HG02884 (cell line): ENCODE data around the gene DBI.
"Not testable (repeated sequence)": the region's sequence is repeated elsewhere in the genome, so short reads cannot be mapped to it uniquely, and the experiment has no call there.

Source experiments
- ATAC-seq: cut with Tn5 transposase; IDR thresholded peaks from one replicate; pipeline ENCODE4 v1.9.1; 2021; ENCODE audit warnings: mild to moderate bottlenecking, moderate library complexity; ENCODE audit not compliant: unreplicated experiment

The DBI gene

DNA sequence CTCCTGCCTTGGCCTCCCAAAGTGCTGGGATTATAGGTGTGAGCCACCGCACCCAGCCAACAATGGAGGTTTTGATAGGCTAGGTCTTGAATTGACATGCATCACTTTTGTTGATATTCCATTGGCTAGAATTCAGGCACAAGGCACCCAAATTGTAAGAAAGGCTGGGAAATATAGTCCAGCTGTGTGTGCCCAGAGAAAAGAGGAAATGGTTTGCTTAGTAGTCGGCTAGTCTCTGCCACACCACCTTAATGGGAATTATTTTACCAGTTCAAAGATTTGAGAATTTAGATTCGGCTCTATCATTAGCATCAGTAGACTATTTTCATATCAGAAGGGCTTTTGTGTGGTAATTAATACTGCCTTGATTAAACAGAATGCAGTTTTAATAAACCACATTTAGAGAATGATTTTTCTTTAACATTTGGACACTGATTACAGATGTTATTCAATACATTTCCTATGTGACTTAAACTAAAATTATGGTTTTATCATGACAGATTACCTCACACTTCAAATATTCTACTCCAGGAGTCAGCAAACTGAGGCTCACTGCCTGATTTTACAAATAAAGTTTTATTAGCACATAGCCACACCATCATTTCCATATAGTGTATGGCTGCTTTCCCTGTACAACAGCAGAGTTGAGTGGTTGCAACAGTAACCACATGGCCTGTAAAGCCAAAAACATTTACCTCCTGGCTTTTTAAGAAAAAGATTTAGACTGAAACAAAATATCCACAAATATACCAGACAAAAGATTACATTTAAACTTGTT, 27.4 kb downstream of the DBI start:
- ATAC-seq: no peak

DNA sequence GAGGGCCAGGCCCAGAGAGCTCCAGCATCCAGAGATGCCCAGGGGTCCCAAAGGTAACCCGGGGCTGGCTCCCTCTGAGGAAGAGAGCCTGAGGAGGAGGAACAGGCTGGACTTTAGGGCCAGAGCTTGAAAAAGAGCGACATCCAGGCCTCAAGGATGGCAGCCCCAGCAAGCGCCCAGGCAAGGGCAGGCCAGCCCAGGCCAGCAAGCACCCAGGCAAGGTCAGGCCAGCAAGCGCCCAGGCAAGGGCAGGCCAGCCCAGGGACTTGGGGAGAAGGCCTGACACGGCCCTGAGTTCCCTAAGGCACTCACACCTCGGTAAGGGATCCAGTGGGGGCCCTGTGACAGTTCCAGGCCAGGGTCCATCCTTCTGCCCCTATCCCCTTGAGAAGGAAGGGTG, 30.4 kb downstream of the DBI start:
- ATAC-seq: no peak

DNA sequence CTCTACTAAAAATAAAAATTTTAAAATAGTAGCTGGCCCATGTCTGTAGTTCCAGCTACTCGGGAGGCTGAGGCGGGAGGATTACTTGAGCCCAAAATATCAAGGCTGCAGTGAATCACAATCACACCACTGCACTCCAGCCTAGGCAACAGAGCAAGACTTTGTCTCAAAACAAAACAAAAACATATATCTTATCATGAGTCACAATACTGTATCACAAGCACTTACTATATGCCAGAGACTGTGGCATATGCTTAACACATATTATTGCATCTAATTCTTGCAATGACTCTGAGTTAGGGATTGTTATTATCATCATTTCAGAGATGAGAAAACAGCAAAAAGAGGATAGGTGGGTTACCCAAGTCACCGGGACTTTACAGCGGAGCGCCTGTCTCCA, 35.3 kb downstream of the DBI start:
- no peak for ATAC-seq

DNA sequence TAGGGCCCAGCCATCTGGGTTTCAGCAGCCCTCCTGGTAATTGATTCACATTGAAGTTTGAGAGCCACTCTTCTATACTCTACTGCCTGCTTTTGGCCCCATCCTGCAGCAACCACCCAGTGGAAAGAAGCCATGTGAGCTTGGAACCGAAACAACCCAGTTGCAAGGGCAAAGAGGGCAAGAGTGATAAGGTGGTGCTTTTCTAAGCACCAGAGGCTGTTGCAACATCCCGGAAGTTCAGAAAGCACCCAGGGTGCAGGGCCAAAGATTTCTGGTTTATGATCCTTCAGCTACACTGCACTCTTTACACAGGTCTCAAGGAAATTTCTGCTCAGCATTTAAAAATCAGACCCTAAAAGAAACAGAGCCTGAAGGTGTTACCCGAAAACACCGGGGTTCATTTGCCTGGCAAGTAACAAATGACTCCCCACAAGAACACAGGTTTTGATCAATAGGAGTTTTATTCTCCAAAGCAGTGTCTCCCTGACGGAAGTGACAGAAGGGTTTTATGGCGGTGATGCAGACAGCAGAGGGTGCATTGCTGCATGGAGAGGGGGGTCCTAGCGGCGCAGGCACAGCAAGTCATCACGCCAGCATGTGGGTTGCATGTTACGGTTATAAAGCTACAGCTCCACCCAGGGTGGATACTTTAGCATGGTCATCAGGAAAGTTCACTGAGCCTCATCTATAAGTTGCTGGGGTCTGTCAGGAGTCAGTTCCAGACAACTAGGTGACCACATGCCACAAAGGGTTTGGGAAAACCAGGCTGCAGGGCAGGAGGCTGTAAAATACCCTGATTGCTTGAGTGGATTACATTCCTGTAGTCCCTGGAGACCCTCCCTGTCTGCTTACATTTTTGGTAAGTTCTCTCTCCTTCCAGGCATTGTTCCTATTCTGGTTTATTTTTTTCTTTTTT, 36.1 kb downstream of the DBI start:
- no peak for ATAC-seq

DNA sequence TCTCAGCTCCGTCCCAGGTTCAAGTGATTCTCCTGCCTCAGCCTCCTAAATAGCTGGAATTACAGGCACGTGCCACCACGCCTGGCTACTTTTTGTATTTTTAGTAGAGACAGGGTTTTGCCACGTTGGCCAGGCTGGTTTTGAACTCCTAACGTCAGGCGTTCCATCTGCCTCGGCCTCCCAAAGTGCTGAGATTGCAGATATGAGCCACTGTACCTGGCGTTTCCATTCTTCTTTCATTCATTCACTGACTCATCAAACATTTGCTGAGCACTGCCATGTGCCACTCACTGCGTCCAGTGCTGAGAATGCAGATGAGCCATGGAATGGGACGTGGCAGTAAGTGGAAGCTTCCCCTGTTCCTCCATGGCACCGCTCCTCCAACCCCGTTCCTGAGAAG, 36.8 kb downstream of the DBI start:
- ATAC-seq: not testable (repeated sequence)

DNA sequence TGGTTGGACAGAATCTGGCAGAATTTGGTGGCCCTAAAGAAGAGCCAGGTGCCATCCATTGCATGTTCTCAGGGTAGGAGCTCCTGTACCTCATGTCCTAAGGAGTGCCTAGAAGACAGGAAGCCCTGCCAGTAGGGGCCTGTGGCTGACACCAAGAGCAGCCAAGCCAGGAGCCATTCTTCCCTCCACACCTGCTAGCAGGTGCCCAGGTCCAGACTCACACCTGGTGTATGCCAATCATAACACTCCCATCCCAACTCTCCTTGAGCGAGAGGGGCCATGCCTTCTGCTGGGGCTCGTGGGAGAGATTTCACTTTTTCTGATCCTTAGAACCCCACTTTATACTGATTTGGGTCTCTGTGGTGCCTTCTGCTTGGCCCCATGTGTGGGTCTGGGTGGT, 38.4 kb downstream of the DBI start:
- ATAC-seq: no peak

DNA sequence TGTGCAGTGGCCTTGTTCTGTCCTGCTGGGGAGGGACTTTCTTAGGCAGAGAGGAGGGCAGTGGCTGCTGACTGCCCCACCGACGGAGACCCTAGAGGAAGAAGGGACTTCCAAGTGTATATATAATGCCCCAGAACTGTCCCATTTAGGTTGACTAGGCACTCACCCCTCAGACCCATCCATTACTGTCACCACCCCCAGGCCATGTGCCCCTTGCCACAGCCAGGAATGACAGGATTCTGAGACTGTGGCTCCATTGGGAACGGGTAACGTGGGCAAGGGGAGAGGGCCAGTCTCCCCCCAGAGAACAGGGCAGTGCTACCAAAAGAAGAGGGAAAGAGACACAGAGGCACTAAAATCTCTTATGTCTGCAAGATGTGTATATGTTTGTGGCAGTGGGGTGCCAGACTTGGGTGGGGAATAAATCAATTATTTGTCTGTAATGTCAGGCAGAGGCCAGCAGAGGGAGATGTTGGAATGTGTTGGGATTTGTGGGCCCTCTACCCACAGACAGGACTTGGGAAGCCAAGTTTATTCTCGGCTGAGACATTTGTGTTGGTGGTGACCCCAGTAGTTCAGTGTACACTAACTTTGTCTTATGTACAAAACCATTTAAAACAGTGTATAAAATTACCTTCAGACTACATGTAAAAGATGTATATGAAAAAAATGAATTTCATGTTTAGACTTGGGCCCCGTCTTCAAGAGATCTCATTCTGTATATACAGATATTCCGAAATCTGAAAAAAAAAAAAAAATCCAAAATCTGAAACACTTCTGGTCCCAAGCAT, 40.8 kb downstream of the DBI start:
- ATAC-seq: peak; percentile 63

DNA sequence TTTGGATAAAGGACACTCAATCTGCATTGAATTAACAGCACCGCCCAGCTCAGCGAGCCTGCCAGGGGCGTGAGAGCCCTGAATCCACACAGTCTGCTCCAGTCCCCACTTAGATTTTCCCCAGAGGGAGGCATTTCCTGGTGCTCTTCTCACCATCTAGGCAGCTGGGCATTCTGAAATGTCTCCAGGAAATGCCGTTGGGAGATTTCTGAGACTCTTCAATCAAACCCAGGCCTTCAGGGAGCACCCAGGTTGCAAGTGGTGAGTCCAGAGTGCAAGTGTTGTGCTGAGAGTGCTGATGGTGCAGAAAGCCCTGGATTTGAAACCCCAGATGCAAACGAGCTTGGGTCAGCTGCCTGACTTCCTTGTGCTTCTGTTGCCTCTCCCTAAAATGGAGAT, 41.4 kb downstream of the DBI start:
- ATAC-seq: no peak

DNA sequence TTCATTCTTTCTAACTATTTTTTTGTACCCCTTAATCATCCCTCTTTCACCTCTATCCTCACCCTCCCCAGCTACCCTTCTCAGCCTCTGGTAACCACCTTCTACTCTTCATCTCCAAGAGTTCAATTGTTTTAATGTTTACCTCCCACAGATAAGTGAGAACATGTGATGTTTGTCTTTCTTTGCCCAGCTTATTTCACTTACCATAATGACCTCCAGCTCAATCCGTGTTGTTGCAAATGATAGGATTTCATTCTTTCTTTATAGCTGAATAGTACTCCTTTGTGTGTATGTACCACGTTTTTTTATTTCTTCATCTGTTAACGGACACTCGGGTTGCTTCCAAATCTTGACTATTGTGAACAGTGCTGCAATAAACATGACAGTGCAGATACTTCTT, 42.7 kb downstream of the DBI start:
- no peak for ATAC-seq

DNA sequence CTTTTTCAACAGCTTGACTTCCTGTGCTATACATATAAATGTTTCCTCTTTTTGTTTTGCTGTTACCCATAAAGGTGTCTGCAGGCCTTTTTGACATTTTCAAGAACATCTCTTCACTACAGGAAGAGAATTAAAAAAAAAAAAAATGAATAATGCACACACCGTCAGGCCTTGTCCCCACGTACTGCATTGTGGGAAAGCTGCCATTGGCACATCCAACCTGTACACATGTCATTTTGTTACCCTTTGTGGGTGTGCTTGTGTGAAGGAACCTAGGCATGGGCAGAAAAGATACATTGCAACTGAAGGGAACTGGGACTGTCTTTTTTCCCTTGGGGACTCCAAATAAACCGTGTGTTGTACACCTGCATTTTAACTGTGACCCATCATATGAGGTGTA, 48.1 kb downstream of the DBI start:
- no peak for ATAC-seq

DNA sequence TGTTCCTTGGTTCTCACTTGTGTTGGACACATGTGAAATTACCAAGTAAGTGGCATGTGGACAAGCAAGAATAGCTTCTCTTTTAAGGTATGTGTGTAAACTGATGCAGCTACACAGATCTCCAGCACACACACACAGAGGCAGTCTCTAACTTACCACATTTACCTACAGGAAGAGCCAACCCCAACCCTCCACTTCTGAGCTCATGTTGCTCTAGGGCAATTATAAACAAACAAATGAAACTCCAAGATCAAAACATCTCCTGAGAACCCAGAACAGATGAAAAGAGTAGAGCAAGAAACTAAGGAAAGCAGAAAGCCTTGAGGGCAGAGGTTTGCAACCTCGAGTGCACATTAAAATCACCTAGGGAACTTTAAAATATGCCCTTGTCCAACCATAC, 48.9 kb downstream of the DBI start:
- no peak for ATAC-seq

DNA sequence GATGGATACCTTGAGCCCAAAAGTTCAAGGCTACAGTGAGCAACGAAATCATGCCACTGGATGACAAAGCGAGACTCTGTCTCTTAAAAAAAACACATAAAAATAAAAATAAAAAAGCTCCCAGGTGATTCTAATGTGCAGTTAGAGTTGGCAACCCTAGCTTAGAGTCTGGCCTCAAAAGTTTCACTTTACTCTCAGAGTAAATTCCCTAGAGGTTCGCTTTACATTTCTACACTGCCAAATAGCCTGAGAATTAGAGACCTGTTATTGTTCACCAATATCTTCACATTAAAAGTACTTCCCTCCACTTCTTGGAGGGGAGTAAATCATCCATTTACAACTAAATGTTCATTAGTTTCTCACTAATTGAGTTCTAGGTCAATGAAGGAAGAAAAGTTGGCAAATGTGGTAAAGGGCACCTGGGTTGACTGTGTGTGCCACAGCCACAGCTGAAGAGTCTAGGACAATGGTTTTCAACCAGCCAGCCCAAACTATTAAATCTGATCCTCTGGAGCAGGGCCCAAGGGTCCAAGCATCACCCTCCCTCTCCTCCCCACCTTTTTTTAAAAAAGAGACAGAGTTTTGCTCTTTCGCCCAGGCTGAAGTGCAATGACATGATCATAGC, 49.6 kb downstream of the DBI start:
- ATAC-seq: no peak

DNA sequence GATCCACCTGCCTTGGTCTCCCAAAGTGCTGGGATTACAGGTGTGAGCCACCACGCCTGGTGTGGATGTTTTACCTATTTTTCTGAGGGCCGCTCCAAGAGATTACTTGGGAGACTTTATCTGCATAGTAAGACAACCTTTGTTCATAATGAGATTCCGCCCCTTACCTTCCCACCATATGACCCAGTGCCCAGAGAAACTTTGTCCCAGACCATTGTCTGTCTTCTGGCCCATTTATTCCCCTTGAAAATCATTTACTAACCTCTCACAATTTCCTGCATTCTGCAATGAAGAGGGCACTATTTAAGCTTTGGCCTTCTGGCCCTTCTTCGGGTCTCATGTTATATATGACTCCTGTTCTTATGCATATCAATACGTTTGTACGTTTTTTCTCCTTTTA, 51.1 kb downstream of the DBI start:
- ATAC-seq: no peak

DNA sequence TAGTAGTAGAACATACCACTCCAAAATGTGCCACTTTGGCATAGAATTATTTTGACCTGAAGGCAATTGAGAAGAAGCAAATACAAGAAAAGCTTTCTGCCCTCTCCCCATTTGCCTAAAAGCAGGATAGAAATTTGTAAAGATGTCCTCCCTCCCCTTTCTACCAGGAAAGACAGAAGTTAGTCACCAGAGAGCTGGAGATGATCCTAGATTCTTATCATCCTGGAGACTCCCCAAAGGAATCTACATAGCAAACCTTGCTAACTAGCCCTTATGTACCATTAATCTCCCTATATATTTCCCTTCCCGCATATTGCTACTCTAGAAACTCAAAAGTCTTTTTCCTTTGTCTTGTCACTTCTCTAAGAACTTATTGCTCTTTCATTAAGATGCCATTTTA, 52.3 kb downstream of the DBI start:
- no peak for ATAC-seq

DNA sequence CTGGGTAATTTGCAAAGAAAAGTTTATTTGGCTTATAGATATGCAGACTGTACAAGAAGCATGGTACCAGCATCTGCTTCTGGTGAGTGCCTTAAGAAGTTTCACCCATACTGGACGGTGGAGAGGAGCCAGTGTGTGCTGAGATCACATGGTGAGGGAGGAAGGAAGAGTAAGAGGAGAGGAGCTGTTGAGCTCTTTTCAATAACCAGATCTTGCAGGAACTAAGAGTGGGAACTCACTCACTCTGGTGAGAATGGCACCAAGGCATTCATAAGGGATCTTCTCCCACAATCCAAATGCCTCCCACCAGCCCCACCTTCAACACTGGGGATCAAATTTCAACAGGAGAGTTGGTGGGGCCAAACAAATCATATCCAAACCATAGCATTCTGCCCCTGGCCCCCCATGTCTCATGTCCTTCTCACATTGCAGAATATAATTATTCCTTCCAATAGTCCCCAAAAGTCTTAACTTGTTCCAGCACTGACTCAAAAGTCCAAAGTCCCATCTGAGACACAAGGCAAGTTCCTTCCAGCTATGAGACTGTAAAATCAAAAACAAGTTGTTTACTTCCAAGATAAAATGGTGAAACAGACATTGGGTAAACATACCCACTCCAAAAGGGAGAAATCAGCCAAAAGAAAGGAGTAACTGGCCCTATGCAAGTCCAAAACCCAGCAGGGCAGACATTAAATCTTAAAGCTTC, 53.2 kb downstream of the DBI start:
- no peak for ATAC-seq

DNA sequence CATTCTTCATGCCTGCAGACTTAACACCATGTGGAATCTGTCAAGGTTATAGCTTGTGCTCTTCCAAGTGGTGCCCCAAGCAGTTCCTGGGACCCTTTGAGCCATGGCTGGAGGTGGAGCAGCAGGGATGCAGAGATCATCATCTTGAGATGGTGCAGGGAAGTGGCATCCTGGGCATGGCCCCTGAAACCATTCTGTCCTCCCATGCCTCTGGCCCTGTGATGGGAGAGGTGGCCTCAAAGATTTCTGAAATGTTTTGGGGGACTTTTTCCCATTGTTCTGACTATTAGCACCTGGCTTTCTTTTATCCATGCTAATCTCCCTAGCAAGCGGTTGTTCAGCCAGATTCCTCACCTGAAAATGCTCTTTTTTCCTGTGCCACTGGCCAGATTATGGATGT, 54.5 kb downstream of the DBI start:
- no peak for ATAC-seq

DNA sequence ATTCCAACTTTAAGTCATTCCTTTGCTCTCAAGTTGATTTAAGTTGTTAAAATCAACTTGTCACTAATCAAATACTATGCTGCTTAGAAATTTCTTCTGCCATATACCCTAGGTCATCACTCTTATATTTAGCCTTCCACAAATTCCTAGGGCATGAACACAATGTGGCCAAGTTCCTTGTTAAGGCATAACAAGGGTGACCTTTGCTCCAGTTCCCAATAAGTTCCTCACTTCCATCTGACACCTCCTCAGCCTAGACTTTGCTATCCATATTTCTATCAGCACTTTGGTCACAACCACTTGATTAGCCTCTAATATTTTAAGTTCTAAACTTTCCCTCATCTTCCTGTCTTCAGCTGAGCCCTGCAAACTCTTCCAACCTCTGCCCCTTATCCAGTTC, 55.0 kb downstream of the DBI start:
- ATAC-seq: no peak
